ENCODE measurements around the gene SPRED2.

SPRED2 gene

GRCh38 chr2:65429786-65430602 is 2.4 kb downstream of the SPRED2 start:
- peak; percentile 2; the same call in 2 of the 3 replicates for ATAC-seq
- TF ChIP-seq ZFP3 (CRISPR knock-in tag; IDR thresholded peaks at IDR 0.05) (no peak), PATZ1 (CRISPR knock-in tag; IDR thresholded peaks at IDR 0.05; ENCODE audit: borderline replicate concordance) (no peak), TCF4 (CRISPR knock-in tag; IDR thresholded peaks at IDR 0.05; ENCODE audit: borderline replicate concordance) (no peak), ZFP30 (CRISPR knock-in tag; IDR thresholded peaks at IDR 0.05) (no peak)

- no peak for ATAC-seq
- TF ChIP-seq CSDC2 (CRISPR knock-in tag; IDR thresholded peaks at IDR 0.05) (no peak), ZC3H10 (CRISPR knock-in tag; IDR thresholded peaks at IDR 0.05) (no peak), CSRNP3 (CRISPR knock-in tag; IDR thresholded peaks at IDR 0.05) (no peak), ZNF8 (CRISPR knock-in tag; IDR thresholded peaks at IDR 0.05) (no peak), POU6F1 (CRISPR knock-in tag; IDR thresholded peaks at IDR 0.05; ENCODE audit: borderline replicate concordance, low read depth) (no peak), ZFP3 (CRISPR knock-in tag; IDR thresholded peaks at IDR 0.05) (no peak), ZNF565 (CRISPR knock-in tag; conservative IDR thresholded peaks at IDR 0.05; ENCODE audit: low read depth) (no peak), ESRRG (CRISPR knock-in tag; IDR thresholded peaks at IDR 0.05) (no peak), PATZ1 (CRISPR knock-in tag; IDR thresholded peaks at IDR 0.05; ENCODE audit: borderline replicate concordance) (no peak), PPARA (CRISPR knock-in tag; IDR thresholded peaks at IDR 0.05; ENCODE audit: borderline replicate concordance) (no peak), BACH2 (CRISPR knock-in tag; IDR thresholded peaks at IDR 0.05; ENCODE audit: borderline replicate concordance) (no peak)
Measured at GRCh38 chr2:65427532-65427931, 4.9 kb downstream of the SPRED2 start.

- no peak for ATAC-seq
- TF ChIP-seq OSR1 (CRISPR knock-in tag; IDR thresholded peaks at IDR 0.05) (no peak), ZFP30 (CRISPR knock-in tag; IDR thresholded peaks at IDR 0.05) (no peak), ZNF565 (CRISPR knock-in tag; conservative IDR thresholded peaks at IDR 0.05; ENCODE audit: low read depth) (no peak), TOX (CRISPR knock-in tag; IDR thresholded peaks at IDR 0.05; ENCODE audit: borderline replicate concordance) (no peak), ZFP3 (CRISPR knock-in tag; IDR thresholded peaks at IDR 0.05) (no peak), TSHZ2 (CRISPR knock-in tag; IDR thresholded peaks at IDR 0.05) (no peak), ARNTL (CRISPR knock-in tag; IDR thresholded peaks at IDR 0.05; ENCODE audit: borderline replicate concordance, low read depth) (no peak), CSRNP3 (CRISPR knock-in tag; IDR thresholded peaks at IDR 0.05) (no peak), ZNF70 (CRISPR knock-in tag; IDR thresholded peaks at IDR 0.05) (no peak), ISL1 (CRISPR knock-in tag; IDR thresholded peaks at IDR 0.05) (no peak), PPARA (CRISPR knock-in tag; IDR thresholded peaks at IDR 0.05; ENCODE audit: borderline replicate concordance) (no peak), ZNF8 (CRISPR knock-in tag; IDR thresholded peaks at IDR 0.05) (no peak), CSDC2 (CRISPR knock-in tag; IDR thresholded peaks at IDR 0.05) (no peak)
Measured at GRCh38 chr2:65425276-65425675, 7.1 kb downstream of the SPRED2 start.

All from SK-N-SH treated with all-trans-retinoic acid at 6 μM for 48 hours (cell line).